DMS153 treated with DMSO at 0.1 percent for 48 hours (cell line): ENCODE data around the gene ISL1.

Source experiments
- DNase-seq: peaks from one replicate; lab custom pipeline; 2025; ENCODE audit not compliant: unreplicated experiment; lab: John Stamatoyannopoulos, UW

ISL1 gene

DNA sequence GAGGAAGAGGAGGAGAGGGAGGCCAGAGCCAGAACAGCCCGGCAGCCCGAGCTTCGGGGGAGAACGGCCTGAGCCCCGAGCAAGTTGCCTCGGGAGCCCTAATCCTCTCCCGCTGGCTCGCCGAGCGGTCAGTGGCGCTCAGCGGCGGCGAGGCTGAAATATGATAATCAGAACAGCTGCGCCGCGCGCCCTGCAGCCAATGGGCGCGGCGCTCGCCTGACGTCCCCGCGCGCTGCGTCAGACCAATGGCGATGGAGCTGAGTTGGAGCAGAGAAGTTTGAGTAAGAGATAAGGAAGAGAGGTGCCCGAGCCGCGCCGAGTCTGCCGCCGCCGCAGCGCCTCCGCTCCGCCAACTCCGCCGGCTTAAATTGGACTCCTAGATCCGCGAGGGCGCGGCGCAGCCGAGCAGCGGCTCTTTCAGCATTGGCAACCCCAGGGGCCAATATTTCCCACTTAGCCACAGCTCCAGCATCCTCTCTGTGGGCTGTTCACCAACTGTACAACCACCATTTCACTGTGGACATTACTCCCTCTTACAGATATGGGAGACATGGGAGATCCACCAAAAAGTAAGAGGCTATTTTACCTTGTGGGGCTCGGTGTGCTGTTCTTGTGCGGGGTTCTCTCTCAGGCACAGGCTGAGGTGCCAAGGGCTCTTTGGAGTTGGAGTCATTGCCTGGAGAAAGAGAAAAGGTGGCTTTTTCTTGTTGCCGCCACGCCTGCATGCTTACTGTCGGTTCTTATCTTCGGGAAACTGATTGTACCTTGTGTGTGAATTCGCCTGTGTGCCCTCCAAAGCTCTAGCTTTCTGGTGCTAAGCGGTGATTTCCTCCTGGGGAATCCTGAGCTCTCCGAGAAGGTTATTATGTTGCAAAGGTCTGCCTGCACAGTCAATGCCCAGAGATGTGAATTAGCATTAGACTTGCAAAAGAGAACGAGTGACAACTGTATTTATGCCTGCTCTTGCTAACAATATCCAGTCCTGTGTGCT lies at the start of gene ISL1:
TSS of gene ISL1 (plus strand) at position 318 of the 991 bp plus-strand sequence. CDS start at position 542, 224 bp downstream.
- peak; percentile 69 for DNase-seq

- no peak for DNase-seq
These were observed 46.4 kb upstream of the ISL1 start for GRCh38 chr5:51336878-51337277.

- DNase-seq = no peak
These were observed 38.1 kb upstream of the ISL1 start for GRCh38 chr5:51345106-51345505.

- DNase-seq = no peak
These were observed 36.1 kb upstream of the ISL1 start for GRCh38 chr5:51347157-51347556.

DNA sequence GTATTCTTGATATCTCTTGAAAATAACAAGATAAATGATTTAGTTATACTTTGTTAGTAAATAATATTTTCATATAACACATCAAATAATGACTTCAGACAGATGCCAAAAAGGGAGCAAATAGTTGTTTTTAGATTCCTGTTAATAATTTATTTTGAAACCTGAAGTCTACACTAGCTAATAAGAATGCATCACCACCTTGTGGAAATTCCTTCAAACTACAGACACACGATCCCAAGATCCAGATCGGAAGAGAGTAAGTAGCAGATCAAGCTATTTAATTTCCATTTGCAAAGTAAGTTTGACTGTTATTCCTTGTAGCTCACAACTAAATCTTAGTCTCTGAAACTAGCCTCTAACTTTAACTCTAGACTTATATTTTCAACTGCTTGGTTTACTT lies 35.5 kb upstream of the ISL1 start:
- no peak for DNase-seq

- no peak for DNase-seq
These were observed 12.2 kb upstream of the ISL1 start for GRCh38 chr5:51371052-51371451.

GRCh38 chr5:51373880-51374523 lies 9.2 kb upstream of the ISL1 start:
- no peak for DNase-seq

DNA sequence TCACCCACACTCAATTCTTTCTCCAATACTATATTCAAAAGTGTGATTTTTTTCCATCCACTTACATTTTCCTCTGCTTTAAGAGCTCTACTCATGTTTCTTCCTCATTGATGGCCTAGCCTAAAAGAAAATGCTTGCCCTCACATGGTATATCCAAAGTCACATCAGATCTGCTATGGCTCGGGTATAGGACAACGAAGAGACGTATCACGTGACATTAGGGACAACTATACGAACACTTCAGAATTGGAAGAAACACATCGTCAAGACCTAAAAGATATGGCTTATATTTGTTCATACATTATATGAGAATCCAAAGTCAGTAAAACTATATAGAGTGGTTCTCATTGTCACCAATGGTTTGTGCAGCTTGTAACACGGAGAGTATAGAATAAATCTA lies 8.2 kb upstream of the ISL1 start:
- no peak for DNase-seq

GRCh38 chr5:51376509-51376908 lies 6.7 kb upstream of the ISL1 start:
- DNase-seq = no peak

- DNase-seq = no peak
These were observed 5.8 kb upstream of the ISL1 start for GRCh38 chr5:51377151-51378060.

- no peak for DNase-seq
These were observed 5.2 kb upstream of the ISL1 start for GRCh38 chr5:51378061-51378409.

DNA sequence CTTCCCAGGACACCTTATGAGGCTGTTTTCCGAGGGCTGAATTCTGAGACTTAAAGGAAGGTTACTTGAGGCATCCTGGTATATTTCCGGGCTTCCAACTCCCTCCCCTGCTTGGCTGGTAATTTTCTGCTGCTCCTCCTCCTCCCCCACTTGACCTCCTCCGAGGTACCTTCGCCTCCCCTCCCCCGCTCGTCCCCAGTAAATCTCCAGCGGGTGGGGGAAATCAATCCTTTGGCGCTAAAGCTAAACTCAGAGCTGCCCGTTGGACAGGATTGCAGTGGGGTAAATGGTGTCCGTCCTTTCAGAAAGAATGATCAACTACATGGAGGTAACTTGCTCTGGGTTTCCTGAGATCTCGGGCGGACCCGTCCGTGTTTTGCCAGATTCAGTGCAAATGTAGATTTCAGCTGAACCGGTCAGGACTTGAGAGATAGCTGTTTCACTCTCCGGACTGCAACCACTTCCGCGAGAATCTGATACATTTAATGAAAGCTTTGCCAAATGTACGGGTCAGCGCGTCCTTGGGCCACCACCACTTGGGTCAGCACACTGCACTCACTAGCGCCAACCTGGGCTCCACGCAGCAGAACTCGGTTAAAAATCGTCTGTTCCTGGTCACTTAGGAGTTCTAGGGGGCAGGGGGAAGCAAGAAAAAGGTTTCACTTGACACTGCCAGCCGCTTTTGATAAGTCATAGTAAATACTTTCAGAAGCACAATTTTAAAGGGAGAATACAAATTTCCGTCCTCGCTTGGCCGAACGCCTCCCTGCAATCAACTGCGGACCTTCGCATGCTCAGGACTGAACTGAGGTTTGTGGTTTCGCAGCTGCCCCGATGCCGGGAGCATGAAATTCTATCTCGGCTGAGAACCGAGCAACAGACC lies 4.6 kb upstream of the ISL1 start:
- DNase-seq = no peak

GRCh38 chr5:51379331-51379700 lies 3.9 kb upstream of the ISL1 start:
- DNase-seq = no peak

DNA sequence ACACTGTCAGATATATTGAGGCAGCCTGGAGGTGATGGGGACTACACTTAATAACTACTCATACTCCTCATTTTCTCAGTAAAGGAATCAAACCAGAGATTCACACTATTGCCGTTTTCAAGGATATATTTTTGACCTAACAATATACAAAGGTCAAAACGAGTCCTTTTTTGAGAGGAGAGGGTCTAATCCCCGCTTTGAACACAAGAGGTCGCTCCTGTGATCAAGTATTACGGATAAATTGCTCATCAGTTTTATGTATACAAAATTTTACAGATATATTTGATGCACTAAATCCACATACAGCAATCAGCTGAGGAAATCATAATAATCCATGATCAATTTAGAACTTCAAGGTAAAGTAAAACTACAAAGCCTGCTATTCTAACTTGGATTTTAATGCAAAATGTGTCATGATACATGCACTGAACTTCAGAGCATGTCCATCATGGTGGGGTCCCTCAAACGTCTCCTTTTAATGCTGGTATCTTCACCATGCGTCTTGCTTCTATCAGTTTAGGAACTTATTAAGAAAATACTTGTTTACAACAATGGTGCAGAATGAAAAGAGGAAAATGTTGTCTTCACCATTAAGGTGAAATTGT lies 2.5 kb upstream of the ISL1 start:
- peak; percentile 52 for DNase-seq

DNA sequence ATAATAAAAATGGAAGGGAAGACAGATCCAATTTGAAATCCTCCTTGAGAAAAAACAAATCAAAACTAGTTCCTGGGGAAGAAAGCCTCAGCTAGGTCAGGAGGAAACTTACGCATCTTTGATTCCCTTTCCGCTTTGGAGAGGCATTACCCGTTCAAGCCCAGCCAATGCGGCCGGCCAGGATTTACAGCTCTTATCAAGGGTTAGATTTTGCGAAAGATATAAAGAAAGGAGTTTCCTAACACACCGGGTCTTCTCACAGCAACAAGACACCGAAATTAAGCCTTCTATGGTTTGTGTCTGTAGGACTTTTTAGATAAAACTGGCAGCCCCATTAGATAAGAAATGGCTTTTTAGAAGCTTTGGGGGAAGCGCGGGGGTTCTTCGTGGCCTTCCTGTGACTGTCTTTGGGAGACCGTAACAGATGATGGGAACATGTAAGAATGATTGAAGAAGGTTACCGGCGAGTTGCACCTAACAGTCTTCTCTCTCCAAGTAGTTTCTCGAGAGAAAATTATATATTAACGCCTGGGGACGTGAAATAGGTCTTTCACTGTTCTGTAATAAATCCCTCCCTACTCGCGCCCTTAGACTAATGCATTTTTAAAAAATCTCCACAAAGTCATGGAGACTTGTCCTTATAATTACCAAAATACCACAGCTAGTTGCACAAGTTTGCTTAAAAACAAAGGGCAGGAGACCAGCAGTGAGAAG lies 1.3 kb upstream of the ISL1 start:
- no peak for DNase-seq

GRCh38 chr5:51382521-51383130 lies 622 bp upstream of the ISL1 start:
- no peak for DNase-seq

DNA sequence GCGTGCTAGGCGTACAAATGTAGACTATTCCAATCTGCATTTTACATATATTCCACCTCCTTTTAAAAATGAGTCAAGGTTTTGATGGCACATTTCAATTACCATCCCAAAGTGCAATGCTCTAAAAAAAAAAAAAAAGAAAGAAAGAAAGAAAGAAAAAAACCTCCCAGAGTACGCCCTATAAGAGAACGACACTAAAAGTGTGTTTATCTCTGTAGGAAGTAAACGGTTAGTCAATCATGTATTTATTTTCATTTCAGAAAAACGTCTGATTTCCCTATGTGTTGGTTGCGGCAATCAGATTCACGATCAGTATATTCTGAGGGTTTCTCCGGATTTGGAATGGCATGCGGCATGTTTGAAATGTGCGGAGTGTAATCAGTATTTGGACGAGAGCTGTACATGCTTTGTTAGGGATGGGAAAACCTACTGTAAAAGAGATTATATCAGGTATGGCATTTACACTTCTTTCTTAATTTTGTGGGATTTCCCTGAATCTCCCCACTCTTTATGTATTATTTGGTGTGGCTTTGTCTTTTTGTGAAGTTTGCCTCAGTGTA lies 1.1 kb downstream of the ISL1 start:
- DNase-seq = no peak

GRCh38 chr5:51385216-51385615 lies 2.0 kb downstream of the ISL1 start:
- no peak for DNase-seq
